ENCODE measurements around the gene CCNC.
"Not testable (repeated sequence)": the region's sequence is repeated elsewhere in the genome, so short reads cannot be mapped to it uniquely, and the experiment has no call there.

The CCNC gene

GRCh38 chr6:99602520-99603420, 34.3 kb upstream of the CCNC start:
- DNase-seq: no peak

- not testable (repeated sequence) for DNase-seq
Measured at GRCh38 chr6:99594696-99595095, 26.2 kb upstream of the CCNC start.

- DNase-seq: no peak
Measured at GRCh38 chr6:99592900-99593299, 24.4 kb upstream of the CCNC start.

GRCh38 chr6:99591673-99592364, 23.4 kb upstream of the CCNC start:
- no peak for DNase-seq

GRCh38 chr6:99590728-99591672, 22.5 kb upstream of the CCNC start:
- DNase-seq: no peak

GRCh38 chr6:99589907-99590493, 21.5 kb upstream of the CCNC start:
- no peak for DNase-seq

GRCh38 chr6:99589290-99589672, 20.8 kb upstream of the CCNC start:
- no peak for DNase-seq

GRCh38 chr6:99588618-99589289, 20.3 kb upstream of the CCNC start:
- no peak for DNase-seq

GRCh38 chr6:99587792-99588191, 19.3 kb upstream of the CCNC start:
- no peak for DNase-seq

- DNase-seq: no peak
Measured at GRCh38 chr6:99579781-99580180, 11.3 kb upstream of the CCNC start.

- no peak for DNase-seq
Measured at GRCh38 chr6:99575544-99576227, 7.2 kb upstream of the CCNC start.

- no peak for DNase-seq
Measured at GRCh38 chr6:99573980-99574617, 5.6 kb upstream of the CCNC start.

- DNase-seq: no peak
Measured at GRCh38 chr6:99563056-99563723, 5.3 kb downstream of the CCNC start.

- no peak for DNase-seq
Measured at GRCh38 chr6:99560668-99561067, 7.8 kb downstream of the CCNC start.

- no peak for DNase-seq
Measured at GRCh38 chr6:99559057-99559456, 9.4 kb downstream of the CCNC start.

- no peak for DNase-seq
Measured at GRCh38 chr6:99553888-99554287, 14.6 kb downstream of the CCNC start.

- DNase-seq: no peak
Measured at GRCh38 chr6:99550046-99550748, 18.3 kb downstream of the CCNC start.

GRCh38 chr6:99548706-99549105, 19.8 kb downstream of the CCNC start:
- no peak for DNase-seq

GRCh38 chr6:99547526-99547925, 20.9 kb downstream of the CCNC start:
- DNase-seq: peak; percentile 2

GRCh38 chr6:99545442-99545841, 23.0 kb downstream of the CCNC start:
- no peak for DNase-seq

All from T1000 (cell line).